GM23248 (cell line): Measurements from ENCODE around the gene LIX1.

ENCODE experiments used
- EZH2 ChIP-seq: fragments of 200-600 bp; sonication (generic); IDR thresholded peaks from 2 replicates; pipeline ENCODE4 v1.6.1; 2018; ENCODE audit warnings: antibody characterized with exemption, mild to moderate bottlenecking; ENCODE audit not compliant: insufficient read depth, poor library complexity, severe bottlenecking
- EZH2phosphoT487 ChIP-seq: fragments of 200-600 bp; sonication (generic); IDR thresholded peaks from 2 replicates; pipeline ENCODE4 v1.6.1; 2018; ENCODE audit warnings: antibody characterized with exemption, moderate library complexity, mild to moderate bottlenecking, low read depth; ENCODE audit not compliant: insufficient read depth

- TF ChIP-seq EZH2: no peak
- no peak for TF ChIP-seq EZH2phosphoT487
These were observed 24.0 kb downstream of the LIX1 start for GRCh38 chr5:97118261-97119006.
